Endometrium (tissue), 2 donors: ENCODE results near the gene IFNGR1.
"Not testable (repeated sequence)": the region's sequence is repeated elsewhere in the genome, so short reads cannot be mapped to it uniquely, and the experiment has no call there.

ENCODE experiments used
- FAIRE-seq: peaks from 2 replicates; lab custom pipeline; 2012; peaks lifted over from hg19 to GRCh38; lab: Jason Lieb, UNC
- donor health status: control.
- donor health status: control.

The IFNGR1 gene

DNA sequence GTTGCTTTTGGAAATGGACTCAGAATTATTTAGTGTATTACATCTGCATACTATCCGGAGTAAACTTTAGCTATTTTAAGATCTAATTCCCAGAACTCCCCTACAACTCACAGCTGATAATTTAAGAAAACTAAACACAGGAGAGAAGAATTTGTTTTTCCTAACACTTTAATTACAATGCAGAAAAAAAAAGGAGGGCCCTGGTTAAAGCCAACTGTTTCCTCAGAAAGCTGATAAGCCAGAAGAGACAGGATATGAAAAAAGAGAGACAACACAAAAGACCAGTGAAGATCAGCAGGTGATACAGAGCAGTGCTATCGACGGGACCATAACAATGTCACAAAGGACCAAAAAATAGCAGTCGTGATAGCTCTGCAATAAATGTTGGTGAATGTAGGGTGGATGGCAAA lies 5.8 kb downstream of the IFNGR1 start:
- FAIRE-seq: peak; percentile 77

DNA sequence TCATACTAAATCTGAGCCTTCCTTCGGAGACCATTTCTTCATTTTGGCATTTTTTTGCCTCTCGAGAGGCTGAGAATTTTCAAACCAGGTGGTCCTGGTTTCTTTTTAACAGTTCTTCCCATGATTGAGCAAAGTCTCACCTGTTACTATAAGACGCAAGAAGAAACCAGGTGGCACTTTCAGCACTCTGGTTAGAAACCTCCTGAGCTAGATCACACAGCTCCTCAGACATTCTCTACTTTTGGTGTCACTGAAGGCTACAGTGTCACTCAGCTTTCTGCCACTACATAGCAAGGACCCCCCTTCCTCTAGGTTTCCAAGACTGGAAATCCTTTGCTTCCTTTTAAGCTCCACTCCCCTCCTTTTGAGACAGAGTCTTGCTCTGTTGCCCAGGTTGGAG lies 7.3 kb downstream of the IFNGR1 start:
- no peak for FAIRE-seq

DNA sequence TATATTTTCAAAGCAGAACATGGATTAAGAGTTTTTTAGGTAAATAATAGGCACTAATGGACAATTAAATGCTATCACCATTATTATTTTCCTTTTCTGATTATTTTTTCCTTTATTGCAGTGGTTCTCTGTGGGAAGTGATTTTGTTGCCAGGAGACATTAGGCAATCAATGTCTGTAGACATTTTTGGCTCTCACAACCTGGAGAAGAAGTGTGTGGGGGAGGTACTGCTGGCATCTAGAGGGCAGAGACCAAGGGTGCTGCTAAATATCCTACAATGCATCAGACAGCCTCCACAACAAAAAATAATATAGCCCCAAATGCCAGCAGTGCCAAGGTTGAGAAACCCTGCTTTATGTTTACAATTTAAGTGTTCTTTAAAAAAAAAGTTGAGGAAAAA lies 8.3 kb downstream of the IFNGR1 start:
- no peak for FAIRE-seq

DNA sequence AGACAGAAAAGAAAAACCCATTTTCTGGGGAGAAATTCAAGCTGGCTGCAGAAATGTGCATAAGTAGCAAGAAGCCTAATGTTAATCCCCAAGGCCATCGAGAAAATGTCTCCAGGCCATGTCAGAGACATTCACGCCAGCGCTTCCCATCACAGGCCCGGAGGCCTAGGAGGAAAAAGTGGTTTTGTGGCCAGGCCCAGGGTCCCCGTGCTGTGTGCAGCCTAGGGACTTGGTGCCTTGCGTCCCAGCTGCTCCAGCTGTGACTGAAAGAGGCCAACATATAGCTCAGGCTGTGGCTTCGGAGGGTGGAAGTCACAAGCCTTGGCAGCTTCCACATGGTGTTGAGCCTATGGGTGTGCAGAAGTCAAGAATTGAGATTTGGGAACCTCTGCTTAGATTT lies 10.9 kb downstream of the IFNGR1 start:
- no peak for FAIRE-seq

DNA sequence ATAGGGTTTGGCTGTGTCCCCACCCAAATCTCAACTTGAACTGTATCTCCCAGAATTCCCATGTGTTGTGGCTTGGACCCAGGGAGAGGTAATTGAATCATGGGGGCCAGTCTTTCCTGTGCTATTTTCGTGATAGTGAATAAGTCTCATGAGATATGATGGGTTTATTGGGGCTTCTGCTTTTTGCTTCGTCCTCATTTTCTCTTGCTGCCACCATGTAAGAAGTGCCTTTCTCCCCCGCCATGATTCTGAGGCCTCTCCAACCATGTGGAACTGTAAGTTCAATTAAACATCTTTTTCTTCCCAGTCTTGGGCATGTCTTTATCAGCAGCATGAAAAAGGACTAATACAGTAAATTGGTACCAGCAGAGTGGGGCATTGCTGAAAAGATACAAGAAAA lies 11.7 kb downstream of the IFNGR1 start:
- FAIRE-seq: not testable (repeated sequence)

DNA sequence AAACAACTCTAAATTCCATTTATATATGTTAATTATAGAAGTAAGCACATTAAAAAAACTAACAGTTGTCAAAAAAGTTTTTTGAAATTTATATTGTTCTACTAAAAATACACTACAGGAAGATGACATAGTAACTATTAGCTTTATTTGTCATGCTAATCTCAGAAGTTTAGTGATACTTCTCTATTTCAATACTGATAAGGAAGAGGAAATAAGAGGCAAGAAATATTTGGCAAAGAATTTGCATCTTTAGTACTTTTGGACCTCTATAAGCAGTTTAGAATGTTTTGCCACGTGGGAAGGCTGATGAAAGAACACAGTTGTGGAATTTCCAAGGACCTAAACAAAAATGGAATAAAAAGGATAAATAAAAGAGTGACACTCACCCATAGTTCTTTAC lies 12.6 kb downstream of the IFNGR1 start:
- no peak for FAIRE-seq

DNA sequence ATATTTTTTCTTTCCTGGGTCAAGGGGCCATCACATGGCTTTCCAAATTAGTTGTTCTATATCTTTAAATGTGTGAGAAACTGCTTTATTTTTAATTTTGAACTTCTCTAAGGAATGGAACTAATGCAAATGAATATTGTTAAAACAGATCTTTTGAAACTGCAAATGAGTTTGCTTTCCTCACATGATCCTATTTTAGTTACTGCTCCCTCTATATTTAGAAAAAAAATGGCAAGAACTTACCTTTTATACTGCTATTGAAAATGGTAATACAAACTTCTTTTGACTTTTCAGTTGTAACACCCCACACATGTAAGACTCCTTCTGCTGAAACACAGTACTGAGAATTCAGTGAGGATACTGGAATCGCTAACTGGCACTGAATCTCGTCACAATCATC lies 15.9 kb downstream of the IFNGR1 start:
- FAIRE-seq: no peak

DNA sequence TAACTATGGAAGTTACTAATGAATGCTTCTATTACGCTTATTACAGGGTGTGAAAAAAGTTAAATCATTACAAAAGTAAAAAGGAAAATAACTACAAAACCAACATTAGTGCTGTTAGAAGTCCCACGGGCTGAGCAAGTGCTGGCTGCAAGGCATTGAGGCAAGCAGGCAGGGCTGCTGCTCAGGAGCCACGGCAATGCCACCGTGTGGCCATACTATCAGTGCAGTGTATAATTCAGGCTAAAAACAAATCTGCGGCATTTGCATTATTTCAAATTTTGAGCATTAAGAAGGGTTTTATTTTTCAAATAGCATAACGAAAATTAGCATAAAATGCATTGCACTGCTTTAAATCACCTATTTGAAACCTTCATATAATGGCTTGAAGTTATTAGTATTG lies 17.1 kb downstream of the IFNGR1 start:
- FAIRE-seq: no peak

DNA sequence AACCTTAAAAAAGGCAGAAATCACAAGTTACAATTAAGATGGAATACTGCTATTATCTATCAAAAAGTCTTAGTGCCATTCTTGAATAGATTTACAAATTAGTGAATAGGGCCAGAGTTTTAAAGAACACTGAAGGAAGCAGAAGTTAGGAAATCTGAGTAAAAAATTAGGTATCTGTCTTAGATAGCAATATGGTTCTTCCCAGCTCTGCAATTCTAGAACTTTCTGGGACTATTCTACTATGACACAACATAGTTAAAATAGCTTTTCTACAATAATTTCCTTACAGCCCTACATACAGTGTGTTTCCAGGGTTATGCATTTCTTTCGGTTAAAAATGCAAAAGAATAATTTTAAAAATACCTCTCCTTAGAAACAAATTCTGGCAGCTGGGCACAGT lies 18.2 kb downstream of the IFNGR1 start:
- no peak for FAIRE-seq

DNA sequence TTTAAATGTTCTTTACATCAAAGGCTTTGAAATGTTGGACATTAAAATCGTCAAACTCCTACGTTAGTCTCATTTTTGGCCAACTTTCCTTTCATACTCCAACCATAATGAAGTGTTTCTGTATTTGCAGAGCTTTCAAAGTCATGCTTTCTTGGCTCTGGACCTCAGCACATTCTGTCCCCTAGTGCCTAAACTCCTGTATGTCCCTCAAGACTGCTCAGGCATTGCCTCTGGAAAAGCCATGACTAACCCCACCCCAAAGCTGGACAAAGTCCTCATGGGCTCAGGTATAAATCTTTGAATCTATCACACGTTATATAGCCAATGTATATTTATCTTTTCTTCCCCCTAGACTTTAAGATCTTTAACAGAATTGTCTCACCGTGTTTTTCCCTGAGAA lies 18.9 kb downstream of the IFNGR1 start:
- FAIRE-seq: no peak

DNA sequence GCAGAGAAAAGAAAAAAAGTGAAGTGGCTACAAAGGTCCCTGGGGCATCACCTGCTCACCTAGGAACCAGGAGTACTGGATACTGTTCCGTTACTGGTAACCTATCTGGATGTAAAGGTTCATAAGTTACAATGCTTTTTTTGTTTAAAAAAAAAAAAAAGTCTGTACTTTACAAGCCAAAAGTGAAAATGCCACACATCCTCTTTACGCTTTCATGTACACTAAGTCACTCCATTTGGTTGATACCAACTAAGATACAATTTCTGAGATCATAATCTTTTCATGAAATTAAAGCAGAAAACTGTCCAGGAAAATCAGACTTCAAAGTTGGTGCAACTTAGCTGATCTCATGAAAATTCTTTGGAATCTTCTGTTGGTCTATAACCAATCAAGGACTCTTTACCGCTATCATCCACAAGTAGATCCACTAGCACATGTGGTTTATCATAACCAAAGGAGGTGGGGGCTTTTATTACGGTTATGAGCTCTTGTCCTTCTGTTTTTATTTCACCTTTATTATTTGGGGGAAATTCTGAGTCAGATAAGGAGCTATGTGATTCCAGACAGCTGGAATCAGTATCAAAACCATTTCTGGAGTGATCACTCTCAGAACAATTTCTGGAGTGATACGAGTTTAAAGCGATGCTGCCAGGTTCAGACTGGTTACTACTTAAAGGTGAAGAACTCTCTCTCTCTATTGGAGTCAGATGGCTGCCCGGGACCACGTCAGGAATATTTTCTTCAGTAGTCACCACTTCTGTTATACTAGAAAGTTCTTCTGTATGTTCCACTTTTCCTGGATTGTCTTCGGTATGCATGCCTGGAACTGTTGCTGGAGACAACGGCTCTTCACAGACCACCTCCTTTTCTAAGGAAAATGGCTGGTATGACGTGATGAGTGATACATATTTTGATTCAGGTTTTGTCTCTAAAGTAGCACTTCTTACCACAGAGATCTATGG lies 21.2 kb downstream of the IFNGR1 start:
- no peak for FAIRE-seq

DNA sequence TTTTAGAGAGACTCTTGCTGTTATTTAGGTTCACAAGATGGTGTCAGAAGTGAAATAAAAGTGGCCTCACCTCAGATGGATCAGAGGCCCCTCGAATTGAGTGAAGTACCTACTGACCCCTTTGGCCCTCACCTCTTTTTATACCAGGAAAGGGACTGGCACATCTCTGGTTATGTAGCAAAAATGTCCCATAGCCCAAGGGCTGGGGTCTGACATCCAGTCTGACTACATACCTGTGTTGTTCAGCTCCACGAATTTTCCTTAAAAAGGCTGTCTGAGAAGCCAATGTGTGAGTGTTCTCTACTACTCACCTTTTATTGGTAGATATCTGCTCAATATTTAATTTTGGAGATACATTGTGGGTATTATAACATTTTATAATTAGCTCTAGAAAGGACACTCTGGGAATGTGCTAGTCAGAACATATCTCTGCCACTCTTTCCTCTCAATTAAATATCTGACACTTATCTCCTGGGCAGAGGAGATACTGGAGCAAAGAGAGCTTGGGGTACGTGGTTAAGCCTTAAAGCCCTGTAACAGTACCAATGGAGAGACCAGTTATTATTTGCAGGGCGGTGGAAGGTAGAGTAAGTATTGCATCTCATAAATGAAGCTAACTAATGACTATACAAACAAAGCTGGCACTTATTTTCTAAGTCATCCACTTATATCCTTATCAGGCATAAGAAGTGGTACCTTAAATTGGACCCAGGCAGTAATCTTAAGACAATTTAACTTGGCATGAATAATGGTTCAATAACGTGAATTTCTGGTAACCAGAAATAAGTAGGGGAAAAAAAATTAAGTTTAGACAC lies 25.7 kb downstream of the IFNGR1 start:
- no peak for FAIRE-seq

DNA sequence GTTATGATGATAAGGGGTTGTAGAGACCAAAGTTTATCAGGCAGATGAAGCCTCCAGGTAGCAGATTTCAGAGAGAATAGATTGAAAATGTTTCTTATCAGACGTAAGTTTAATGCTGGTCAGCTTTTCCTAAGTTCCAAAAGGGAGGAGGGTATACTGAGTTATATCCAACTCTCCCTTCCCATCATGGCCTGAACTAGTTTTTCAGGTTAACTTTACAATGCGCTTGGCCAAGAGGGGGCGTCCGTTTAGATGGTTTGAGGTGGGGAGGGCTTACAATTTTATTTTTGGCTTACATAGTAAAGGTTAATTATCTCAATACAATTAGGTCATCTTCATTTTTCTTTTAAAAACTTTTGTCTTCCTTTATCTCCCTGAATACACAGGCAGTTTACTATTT lies 26.4 kb downstream of the IFNGR1 start:
- no peak for FAIRE-seq

DNA sequence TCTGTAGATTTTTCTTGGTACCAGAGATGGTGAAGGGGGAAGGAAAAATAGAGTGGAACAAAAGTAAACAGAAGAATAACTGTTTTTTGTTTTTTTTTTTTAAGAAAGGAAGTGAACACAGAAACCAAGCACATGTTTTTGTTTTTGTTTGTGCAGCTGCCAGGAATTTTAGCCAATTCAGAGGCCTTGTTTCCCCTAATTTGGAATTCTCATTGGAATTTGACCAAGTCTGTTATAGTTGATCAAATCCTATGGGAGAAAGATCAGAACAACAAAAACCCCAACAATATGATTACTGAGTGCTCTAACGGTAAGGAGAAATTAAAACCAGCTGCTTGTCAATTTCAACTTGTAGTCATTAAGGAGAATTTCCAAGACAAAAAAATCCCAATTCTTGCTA lies 27.5 kb downstream of the IFNGR1 start:
- peak; percentile 95 for FAIRE-seq

DNA sequence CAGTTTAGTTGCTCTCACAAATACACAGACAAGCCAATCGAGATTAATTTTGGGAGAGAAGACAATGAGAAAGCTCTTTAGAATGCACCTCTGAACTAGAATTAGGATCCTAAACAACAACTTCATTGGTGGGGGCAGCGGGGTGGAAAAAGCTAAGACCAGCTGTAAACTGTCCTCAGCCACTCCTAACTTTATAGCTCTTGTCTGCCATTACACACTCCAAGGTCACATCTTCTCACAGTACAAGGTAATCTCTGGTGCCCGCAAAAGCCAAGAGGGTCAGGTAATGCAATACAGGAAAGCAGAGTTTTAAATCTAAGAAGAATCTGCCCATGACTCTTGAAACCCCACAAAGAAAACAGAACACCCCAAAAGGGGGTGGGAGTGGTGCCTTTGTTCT lies 27.9 kb downstream of the IFNGR1 start:
- FAIRE-seq: no peak

DNA sequence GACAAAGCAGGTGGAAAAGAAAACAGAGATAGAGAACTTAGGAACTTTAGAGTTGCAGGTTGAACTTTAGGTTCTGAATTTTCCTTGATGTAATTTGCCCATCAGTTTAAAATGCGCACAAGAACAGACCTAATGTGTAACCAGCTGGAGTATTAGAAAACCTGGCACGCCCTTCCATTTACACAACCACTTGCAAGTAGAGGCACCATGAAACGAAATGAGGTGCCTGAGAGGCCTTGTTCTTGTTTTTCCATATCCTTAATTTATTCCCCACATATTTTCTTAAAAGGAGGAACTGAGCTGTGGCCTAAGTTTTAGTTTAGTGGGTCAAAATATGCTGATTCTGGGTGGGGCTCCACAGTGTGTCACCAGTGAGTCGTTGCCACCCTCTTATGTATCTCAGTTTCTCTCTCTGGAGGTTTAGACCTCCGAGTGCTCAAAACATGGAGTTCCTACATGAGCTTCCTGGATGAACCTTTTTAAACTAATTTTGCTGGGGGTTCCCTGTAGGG lies 28.5 kb downstream of the IFNGR1 start:
- FAIRE-seq: no peak

DNA sequence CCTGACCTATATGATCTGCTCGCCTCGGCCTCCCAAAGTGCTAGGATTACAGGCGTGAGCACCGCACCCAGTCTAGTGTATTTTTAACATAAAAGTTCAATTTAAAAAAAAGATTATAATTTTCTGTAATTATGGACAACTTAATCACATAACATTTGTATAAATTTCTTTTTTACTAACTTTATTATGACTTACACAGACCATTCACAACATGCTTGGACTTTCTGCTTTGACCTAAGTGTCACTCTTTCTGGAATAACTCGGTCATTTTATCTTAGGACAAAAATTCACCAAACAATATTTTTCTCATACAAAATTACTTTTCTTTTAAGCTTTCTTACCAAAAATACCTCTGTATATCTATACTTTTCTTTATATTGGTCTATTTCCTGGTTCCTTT lies 30.3 kb downstream of the IFNGR1 start:
- FAIRE-seq: no peak

DNA sequence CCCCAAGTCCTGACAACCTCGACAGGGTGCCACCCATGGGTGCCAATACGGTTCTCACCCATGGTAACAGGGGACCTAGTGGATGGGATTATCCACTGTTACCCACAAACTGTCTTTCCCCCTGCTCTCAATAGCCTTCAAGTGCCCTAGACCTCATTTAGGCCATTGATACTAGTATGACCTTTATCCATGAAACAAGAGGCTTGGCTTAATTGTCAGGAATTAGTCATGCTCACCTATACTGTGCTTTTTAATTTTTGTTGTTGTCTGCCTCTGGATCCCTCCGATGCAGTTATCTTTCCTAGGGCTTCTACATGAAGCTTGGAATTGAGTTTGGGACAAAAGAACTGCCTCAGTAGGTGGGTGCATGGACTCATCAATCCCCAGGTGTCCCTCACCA lies 33.9 kb downstream of the IFNGR1 start:
- FAIRE-seq: no peak

DNA sequence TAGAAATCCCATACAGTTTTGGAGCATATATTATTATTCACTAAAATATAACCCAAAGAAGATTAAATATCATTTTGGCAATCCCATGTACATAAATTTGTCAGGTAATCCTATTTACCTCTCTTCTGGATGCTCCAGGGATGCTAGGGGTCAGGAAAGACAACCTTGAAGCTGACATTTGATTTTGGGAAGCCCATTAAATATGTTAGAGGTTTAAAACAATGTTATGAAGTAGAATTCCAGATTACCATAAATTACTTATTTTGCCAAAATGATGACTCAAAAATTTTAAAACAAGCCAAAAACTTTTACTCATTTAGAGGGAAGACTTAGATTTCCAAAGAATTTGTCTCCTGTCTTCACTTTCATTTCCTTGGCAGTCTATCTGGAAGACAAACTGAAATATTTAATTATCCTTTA lies 36.5 kb downstream of the IFNGR1 start:
- no peak for FAIRE-seq

DNA sequence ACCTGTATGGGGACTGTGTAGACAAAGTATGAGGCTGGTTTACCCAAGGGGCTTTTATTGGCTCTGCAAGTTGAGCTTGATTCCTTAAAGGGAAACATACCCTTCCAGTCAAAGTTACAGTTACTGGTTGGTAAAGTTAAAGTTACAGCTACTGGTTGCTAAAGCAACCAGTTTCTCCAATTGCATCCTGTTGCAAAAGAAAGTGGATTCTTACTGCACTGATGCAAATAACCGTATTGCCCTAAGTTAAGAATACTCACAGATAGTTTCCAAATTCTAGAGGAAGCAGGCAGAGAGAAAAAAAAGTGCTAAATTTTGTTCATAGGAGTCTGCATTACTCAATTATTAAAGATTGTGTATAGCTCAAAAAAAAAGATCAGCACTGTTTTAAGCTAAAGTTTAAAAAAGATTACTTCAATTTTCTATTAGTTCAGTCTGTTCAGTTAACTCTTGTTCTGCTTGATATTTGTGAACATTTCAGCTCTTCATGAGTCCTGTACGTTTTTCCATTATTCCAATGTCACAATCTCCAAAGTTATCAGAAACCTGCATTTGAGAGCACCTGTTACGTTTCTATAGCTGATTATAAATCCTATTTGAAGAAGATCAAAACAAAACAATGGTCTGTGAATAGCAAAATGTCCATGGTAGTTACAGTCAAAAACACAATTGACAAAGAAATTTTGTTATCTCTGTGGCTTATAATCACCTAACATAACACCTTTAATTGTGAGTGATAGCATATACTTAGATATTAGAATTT lies 37.1 kb downstream of the IFNGR1 start:
- FAIRE-seq: no peak

DNA sequence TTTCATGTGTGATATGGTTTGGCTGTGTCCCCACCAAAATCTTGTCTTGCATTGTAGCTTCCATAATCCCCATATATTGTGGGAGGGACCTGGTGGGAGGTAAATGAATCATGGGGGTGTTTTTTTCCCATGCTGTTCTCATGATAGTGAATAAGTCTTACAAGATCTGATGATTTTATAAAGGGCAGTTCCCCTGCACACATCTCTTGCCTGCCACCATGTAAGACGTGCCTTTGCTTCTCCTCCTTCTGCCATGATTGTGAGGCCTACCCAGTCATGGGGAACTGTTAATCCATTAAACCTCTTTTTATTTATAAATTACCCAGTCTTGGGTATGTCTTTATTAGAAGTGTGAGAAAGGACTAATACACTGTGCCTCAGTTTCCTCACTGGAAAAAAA lies 41.6 kb downstream of the IFNGR1 start:
- FAIRE-seq: no peak

DNA sequence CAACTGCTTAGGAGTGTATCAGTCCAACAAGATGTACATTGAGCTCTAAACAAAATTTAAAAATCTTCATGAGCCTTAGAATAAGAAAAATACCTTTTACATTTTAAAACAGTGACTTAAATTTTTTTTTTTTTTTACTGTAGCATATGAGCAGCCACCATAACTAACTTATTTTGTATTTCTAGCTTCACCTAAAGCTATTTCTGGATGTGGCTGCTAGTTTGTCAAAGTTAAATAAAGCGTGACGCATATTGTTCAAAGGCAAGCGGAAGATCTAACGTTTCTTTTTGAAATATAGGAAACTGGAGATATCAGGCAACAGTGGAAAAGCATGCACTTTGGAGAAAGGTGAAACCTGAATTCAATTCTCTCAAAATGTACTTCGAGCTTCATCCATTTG lies 42.5 kb downstream of the IFNGR1 start:
- FAIRE-seq: no peak
